Heart left ventricle (tissue), 13 donors: ENCODE data around the gene HPSE2.

Experiments
- CTCF ChIP-seq, 12 donors: fragments of 200-600 bp; sonication (generic) in 4 of 12; IDR thresholded peaks; one replicate each; pipeline versions ENCODE4 v1.5.0 to v1.8.0; 2018 to 2022; ENCODE audit warnings: antibody characterized with exemption in 12 of 12, mild to moderate bottlenecking in 5 of 12
- POLR2A ChIP-seq, 2 donors: fragments of 450-650 bp; IDR thresholded peaks; one replicate each; pipeline ENCODE4 v1.6.1; 2017; ENCODE audit warnings: antibody characterized with exemption in 2 of 2, mild to moderate bottlenecking in 2 of 2, moderate library complexity in 2 of 2
- donor health status: ischemic (EF 13 %, LVEDD 7.1; RV severe dilation, severe dysfunction).
- donor health status: DM: no; HTN: yes; CAD: no.
- donor health status: DM: no; HTN: no; CAD: no.
- donor health status: ischemic (EF 25% LVEDD 6.9; RV normal size, moderate dysfunction).
- donor health status: ischemic (EF 25% LVEDD 5.7; RV mildly dilated, moderate dysfunction).
- donor health status: ischemic (EF 35%, LVEDD 5.7; RV mildly dilated, moderate dysfunction).
- donor health status: nonischemic (EF 11% LVEDD 7.7; RV severe dilation, severe dysfunction).
- donor health status: DM: yes; HTN: yes; CAD: no.
- donor health status: PGD.
- donor health status: ischemic (EF 29% LVEDD 5.4; RV normal size, mild dysfunction).
- donor health status: nonischemic (EF 23%, LVEDD 6.1; RV moderate dilation, normal function).

DNA sequence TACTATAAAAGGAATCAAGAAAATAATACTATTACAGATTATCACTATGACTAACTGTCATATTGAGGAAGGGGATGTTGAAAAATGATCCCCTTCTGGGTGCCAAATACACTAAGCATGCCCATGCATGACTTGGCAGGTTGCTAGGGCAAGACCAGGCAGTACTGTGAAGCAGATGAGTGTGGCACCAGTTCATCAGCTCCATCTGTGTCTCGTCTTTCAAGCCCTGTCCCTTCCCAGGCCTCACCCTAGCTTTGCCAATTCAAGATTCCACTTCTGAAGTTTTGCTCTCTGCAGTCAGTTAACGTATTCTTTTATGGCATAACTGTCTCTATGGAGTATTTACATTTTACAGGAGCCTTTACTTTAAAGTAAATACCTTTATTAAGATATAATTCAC, 653.3 kb downstream of the HPSE2 start:
- no peak for TF ChIP-seq CTCF (IDR thresholded peaks at IDR 0.05)
- TF ChIP-seq POLR2A (IDR thresholded peaks at IDR 0.05): no peak
